GM12872 (cell line): ENCODE results near the gene VSIG10L.

Source experiments
- TF ChIP-seq, protein P1 (sequence below): IDR thresholded peaks from 3 replicates; pipeline ENCODE4 v1.5.1; 2011; ENCODE audit warnings: low read depth, mild to moderate bottlenecking, low read length, moderate library complexity; ENCODE audit not compliant: insufficient read depth

The VSIG10L gene

DNA sequence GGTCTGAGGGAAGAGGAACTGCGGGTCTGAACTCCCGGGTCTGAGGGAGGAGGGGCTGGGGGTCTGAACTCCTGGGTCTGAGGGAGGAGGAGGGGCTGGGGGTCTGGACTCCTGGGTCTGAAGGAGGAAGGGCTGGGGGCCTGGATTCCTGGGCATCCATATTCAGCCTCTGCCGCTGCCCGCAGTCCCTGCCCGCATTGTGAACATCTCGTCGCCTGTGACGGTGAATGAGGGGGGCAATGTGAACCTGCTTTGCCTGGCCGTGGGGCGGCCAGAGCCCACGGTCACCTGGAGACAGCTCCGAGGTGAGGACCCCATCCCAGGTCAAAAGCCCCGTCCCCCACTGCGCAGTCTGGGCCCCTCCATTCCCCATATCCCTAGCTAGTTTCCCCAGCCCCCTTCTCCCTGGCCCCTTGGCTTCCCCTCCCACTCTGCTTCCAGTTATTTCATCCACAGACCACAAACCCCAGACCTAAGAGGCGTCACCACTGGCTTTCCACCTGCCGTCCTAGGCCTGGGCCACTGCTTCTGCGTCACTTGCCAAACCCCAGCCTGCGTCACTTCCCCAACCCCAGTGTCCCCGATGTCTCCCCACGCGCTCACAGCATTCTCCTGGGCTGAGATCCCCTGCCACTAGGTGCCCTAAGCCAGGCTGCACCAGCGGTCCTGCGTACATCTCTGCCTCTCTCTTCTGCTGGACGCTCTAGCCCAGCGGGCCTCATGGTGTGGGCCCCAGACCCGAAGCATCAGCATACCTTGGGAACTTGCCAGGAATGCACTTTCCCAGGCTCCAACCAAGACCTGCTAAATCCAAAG, 16.6 kb downstream of the VSIG10L start:
- TF ChIP-seq, protein P1, sequence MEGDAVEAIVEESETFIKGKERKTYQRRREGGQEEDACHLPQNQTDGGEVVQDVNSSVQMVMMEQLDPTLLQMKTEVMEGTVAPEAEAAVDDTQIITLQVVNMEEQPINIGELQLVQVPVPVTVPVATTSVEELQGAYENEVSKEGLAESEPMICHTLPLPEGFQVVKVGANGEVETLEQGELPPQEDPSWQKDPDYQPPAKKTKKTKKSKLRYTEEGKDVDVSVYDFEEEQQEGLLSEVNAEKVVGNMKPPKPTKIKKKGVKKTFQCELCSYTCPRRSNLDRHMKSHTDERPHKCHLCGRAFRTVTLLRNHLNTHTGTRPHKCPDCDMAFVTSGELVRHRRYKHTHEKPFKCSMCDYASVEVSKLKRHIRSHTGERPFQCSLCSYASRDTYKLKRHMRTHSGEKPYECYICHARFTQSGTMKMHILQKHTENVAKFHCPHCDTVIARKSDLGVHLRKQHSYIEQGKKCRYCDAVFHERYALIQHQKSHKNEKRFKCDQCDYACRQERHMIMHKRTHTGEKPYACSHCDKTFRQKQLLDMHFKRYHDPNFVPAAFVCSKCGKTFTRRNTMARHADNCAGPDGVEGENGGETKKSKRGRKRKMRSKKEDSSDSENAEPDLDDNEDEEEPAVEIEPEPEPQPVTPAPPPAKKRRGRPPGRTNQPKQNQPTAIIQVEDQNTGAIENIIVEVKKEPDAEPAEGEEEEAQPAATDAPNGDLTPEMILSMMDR = no peak

DNA sequence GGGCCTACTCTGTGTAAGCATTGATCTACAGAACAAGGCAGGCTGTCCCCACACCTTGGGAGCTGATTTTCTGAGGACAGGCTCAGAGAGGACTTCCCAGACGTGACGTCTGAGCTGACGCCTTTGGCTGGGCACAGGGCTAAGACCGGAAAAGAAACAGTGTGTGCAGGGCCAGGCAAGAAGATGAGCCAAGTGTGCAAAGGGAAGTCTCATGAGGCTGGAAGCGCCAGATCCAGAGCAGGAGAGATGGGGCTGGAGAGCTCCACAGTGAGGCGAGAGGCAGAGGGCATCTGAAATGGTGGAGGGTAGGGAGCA, 17.8 kb downstream of the VSIG10L start:
- TF ChIP-seq, protein P1 = no peak

DNA sequence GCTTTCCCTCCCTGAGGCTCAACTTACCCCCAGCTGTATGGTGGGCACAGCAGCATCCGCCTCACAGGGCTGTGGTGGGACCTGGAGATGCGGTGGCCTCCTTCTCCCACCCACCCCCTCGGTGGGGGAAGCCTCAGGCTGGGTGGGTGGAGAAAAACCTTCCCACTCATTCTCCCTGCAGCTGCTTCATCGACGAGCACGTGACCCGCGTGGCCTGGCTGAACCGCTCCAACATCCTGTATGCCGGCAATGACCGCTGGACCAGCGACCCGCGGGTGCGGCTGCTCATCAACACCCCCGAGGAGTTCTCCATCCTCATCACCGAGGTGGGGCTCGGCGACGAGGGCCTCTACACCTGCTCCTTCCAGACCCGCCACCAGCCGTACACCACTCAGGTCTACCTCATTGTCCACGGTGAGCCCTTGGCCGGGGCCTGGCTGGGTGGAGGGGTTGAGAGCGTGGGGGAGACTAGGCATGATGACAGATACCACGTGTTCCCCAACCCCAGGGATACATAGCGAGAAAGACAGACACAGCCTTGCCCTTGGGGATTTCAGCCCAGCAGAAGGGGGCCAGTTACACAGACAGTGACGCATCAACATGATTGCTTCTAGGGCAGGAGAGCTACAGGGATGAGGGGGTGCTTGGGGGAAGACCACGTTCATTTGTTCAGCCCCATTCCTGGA, 18.3 kb downstream of the VSIG10L start:
- TF ChIP-seq, protein P1 = no peak

DNA sequence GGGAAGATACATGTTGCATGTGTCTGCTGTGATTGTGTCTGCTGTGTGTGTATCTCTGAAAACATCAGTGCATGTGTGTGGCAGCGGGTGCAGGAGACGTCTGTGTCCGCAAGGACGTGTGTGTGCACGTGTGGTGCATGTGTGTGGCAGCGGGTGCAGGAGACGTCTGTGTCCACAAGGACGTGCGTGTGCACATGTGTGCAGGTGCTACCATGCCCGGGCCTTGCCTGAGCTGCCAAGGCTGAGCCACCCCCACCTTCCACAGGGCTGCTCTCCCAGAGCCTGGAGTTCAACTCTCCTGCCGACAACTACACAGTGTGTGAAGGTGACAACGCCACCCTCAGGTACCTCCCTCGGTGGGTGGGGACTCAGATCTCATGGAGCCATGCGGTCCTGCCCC, 20.1 kb downstream of the VSIG10L start:
- TF ChIP-seq, protein P1 = no peak

DNA sequence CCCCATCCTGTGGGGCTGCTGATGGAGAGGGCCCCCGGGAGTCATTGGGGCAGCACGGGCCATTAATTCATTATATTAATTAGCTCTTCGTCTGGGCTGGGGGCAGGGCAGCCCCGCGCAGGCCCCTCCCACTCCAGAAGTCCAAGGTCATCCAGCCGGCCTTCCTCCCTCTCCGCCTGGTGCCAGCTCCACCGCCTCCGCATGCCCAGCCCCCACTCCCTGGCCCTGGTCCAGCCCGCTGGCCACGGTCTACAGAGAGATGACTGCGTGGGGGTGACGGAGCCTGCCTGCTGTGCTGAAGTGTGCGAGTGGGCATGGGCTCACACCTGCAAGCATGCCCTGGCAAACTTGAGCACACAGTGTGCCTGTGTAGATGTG, 21.7 kb downstream of the VSIG10L start:
- TF ChIP-seq, protein P1 = no peak

DNA sequence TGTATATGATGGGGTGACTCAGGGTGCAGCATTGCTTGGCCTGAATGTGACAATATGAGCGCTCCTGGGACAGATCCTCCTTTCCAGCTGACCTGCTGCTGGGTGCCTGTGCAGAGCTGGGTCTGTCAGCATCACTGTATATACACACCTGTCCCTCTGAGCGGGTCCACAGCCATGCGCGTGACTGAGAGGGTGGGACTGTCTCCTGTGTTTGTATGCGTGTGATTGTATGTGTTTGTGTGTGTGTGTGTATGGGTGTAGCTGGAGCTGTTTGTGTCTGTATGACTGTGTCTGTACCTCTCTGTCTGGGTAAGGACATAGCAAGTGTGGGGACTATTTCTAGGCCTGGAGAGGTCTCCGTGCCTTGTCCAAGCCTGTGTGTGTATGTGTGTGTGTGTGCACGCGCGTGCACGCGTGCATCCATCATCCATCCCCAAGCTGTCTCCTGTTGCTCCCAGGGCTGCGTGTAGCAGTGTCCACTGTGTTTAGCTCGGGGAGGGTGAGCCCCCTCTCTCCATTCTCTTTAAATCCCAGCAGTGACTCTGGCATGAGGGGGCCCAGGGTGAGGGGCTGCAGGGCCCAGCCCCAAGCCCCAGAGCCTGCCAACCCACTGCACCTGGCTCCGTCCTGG, 22.2 kb downstream of the VSIG10L start:
- TF ChIP-seq, protein P1 = no peak

DNA sequence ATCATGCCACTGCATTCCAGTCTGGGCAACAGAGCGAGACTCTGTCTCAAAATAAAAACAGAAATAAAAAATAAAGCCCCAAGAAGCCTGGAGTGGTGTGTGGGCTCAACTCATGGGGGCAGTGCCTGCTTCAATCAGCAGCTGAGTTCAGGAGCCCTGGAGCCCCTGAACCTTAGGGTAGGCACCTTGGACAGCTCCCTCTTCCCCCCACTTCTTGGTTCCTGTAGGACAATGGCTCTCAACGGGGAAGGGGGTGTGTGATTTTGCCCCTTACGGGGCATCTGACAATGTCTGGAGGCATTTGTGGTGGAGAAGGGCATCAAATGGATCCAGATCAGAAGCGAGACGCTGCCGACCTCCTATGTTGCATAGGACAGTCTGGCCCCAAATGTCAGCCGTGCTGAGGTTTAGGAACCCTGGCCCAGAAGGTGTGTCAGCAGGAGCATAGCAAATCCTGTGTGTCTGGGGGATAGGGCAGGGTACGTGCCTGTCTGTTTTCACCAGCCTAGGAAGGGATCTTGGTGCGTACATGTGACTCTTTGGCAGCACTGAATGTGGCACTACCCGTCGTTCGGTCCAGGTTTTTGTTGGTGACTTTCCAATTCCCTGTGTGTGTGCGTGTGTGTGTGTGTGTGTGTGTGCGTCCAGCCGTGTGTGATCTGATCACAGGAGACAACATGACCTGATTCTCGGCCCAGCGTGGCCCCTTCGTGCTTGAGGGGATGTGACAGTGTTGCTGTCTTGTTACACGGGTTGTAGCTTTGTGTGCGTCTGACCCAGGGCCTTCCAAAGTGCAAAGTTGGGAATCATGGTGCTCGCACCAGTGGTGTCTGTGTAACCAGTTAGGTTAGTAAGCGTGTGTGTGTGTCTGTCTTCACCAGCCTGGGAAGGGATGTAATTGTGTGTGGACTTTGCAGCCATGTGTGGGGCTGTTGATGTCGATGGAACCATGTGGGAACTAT, 23.0 kb downstream of the VSIG10L start:
- TF ChIP-seq, protein P1 = no peak
